ENCODE results near the gene ARHGAP31. TPM values are rescaled to one million over a fixed set of nuclear protein-coding genes. Genes with fewer than 3 reads are reported as not detected.

ARHGAP31 gene
- total and polyA plus RNA-seq, 2 experiments from 2014 or later: 1.2 to 4.3 TPM

GRCh38 chr3:119315600-119316312 lies 21.6 kb downstream of the ARHGAP31 start:
- H3K27me3 Mint-ChIP-seq (ENCODE audit: insufficient read depth, low read depth, poor library complexity): peaks cover 4% of the 10 kb centered on the region
- no peak for ATAC-seq
- TF ChIP-seq EZH2phosphoT487 (IDR thresholded peaks at IDR 0.05; ENCODE audit: unreplicated experiment) (no peak), ETS1 (IDR thresholded peaks at IDR 0.05) (no peak), EZH2 (IDR thresholded peaks at IDR 0.05; ENCODE audit: low read depth, unreplicated experiment) (no peak), POLR2AphosphoS5 (IDR thresholded peaks at IDR 0.05; ENCODE audit: low read depth) (no peak), ZNF462 (CRISPR knock-in tag; IDR thresholded peaks at IDR 0.05) (no peak), REST (IDR thresholded peaks at IDR 0.05; ENCODE audit: unreplicated experiment) (no peak), JUNB (IDR thresholded peaks at IDR 0.05; ENCODE audit: unreplicated experiment) (no peak), ZNF331 (CRISPR knock-in tag; IDR thresholded peaks at IDR 0.05; ENCODE audit: low read depth) (no peak), NANOG (IDR thresholded peaks at IDR 0.05; ENCODE audit: borderline replicate concordance) (no peak), CREB1 (CRISPR knock-in tag; IDR thresholded peaks at IDR 0.05; ENCODE audit: low read depth) (no peak), STAT1 (IDR thresholded peaks at IDR 0.05; ENCODE audit: unreplicated experiment) (no peak), ZNF114 (CRISPR knock-in tag; IDR thresholded peaks at IDR 0.05) (no peak), CTCF (conservative IDR thresholded peaks at IDR 0.05; ENCODE audit: low read depth in 2 of 2) (no peak)

More at GRCh38 chr3:119315600-119316312, 21.6 kb downstream of the ARHGAP31 start:
- H3K4me3 ChIP-seq: no peak overlapping the region
- H3K27me3 ChIP-seq (ENCODE audit: insufficient read depth): no peaks in the 10 kb centered on the region
- Mint-ChIP-seq H3K36me3 (ENCODE audit: low read depth) (no peaks in the 10 kb centered on the region; the same call in 2 of the 3 replicates), H3K27ac (no peak overlapping the region), H3K4me1 (peaks cover 9% of the 10 kb centered on the region), H3K4me3 (no peak overlapping the region), H3K9me3 (no peaks in the 10 kb centered on the region)
- H3F3A ChIP-seq (replicated peaks; ENCODE audit: low read depth): no peaks in the 10 kb centered on the region
- H3K27ac ChIP-seq (ENCODE audit: low read depth): no peak overlapping the region
- H3K4me1 ChIP-seq (ENCODE audit: insufficient read depth): peaks cover 12% of the 10 kb centered on the region
- no peak overlapping the region for H2AFZ ChIP-seq
- H3K36me3 ChIP-seq (ENCODE audit: insufficient read depth): no peaks in the 10 kb centered on the region
- no peaks in the 10 kb centered on the region; the same call in 1 of the 2 replicates for H3K79me2 ChIP-seq (replicated peaks; ENCODE audit: insufficient read depth)
- no peak overlapping the region for H3K4me2 ChIP-seq
- no peak for DNase-seq (ENCODE audit: low spot score)
- H4K20me1 ChIP-seq (replicated peaks; ENCODE audit: insufficient read depth): no peaks in the 10 kb centered on the region
- H3K9me2 ChIP-seq (ENCODE audit: insufficient read depth): peaks cover 7% of the 10 kb centered on the region; the same call in 1 of the 2 replicates

All from GM23338 (cell line).